ENCODE results near the gene KCNE3.

The KCNE3 gene

DNA sequence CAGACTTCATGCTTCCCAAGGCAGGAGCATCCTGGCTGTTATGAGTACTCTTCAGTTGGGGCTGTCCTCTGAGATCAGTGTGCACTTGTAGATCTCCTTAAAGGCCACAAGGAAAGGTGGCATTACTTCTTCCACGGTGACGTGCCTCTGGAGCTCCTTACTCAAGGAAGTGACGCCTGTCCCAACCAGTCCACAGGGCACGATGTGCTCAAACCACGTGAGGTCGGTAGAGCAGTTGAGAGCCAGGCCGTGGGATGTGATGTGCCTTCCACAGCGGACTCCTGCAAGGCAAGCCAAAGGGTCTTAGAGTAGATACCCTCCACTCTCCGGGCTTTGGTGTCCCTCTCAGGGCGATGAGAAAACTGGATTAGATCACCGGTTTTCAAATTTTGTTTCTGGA is 24.7 kb upstream of the KCNE3 start:
- Histone ChIP-seq H3K4me1 (no peaks in the 10 kb centered on the region), H3K27me3 (ENCODE audit: control insufficient read depth, insufficient read depth, low read length) (no peaks in the 10 kb centered on the region), H3K79me2 (no peaks in the 10 kb centered on the region), H3K9me3 (ENCODE audit: control insufficient read depth, low read length) (no peaks in the 10 kb centered on the region), H3K4me2 (ENCODE audit: low read length) (no peak overlapping the region), H3K36me3 (ENCODE audit: control insufficient read depth, insufficient read depth, low read length) (no peaks in the 10 kb centered on the region), H2AFZ (no peak overlapping the region), H3K27ac (no peak overlapping the region), H3K4me3 (ENCODE audit: low read depth, low read length) (no peak overlapping the region), H3K9ac (no peak overlapping the region)
- TF ChIP-seq, protein P1, sequence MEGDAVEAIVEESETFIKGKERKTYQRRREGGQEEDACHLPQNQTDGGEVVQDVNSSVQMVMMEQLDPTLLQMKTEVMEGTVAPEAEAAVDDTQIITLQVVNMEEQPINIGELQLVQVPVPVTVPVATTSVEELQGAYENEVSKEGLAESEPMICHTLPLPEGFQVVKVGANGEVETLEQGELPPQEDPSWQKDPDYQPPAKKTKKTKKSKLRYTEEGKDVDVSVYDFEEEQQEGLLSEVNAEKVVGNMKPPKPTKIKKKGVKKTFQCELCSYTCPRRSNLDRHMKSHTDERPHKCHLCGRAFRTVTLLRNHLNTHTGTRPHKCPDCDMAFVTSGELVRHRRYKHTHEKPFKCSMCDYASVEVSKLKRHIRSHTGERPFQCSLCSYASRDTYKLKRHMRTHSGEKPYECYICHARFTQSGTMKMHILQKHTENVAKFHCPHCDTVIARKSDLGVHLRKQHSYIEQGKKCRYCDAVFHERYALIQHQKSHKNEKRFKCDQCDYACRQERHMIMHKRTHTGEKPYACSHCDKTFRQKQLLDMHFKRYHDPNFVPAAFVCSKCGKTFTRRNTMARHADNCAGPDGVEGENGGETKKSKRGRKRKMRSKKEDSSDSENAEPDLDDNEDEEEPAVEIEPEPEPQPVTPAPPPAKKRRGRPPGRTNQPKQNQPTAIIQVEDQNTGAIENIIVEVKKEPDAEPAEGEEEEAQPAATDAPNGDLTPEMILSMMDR (IDR thresholded peaks at IDR 0.05), result no peak

DNA sequence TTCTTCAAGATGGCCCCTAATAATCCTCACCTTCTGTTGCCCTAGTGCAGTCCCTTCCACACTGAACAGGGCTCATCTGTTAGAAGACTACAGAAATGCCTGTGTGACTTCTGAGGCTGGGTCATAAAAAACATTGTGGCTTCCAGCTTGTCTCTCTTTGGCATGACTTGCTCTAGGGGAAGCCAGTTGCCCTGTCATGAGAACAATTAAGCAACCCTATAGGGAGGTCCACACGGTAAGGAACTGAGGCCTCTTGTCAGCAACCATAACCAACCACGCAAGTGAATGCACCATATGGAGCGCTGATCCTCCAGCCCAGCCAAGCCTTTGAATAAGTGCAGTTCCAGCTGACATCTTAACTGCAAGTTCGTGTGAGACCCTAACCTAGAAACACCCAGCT is 23.6 kb upstream of the KCNE3 start:
- H3K27me3 ChIP-seq (ENCODE audit: control insufficient read depth, insufficient read depth, low read length), result no peaks in the 10 kb centered on the region
- H3K4me2 ChIP-seq (ENCODE audit: low read length), result no peak overlapping the region
- H3K79me2 ChIP-seq, result no peaks in the 10 kb centered on the region
- no peaks in the 10 kb centered on the region for H3K4me1 ChIP-seq
- no peaks in the 10 kb centered on the region for H3K9me3 ChIP-seq (ENCODE audit: control insufficient read depth, low read length)
- no peak overlapping the region for H3K4me3 ChIP-seq (ENCODE audit: low read depth, low read length)
- no peak overlapping the region for H3K27ac ChIP-seq
- no peak overlapping the region for H2AFZ ChIP-seq
- H3K9ac ChIP-seq, result no peak overlapping the region
- H3K36me3 ChIP-seq (ENCODE audit: control insufficient read depth, insufficient read depth, low read length), result no peaks in the 10 kb centered on the region
- TF ChIP-seq, protein P1 (IDR thresholded peaks at IDR 0.05), result no peak

DNA sequence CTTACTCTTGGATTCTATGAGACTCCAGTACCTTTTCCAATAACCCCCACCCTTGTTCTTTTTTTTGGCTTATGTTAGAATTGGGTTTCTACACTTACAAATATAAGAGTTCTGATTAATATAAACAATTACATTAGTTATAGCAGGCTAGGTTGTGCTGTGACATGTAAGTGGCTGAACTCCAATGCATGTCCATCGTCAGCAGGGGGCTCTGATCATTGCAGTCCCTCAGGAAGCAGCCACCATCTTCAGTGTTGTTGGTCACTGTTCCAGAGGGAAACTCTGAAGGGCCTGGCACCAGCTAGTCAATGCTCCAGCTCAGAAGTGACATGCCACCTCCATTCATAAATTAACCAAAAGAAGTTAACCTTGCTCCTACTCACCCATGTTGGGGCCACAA is 20.5 kb upstream of the KCNE3 start:
- Histone ChIP-seq H3K4me3 (ENCODE audit: low read depth, low read length) (no peak overlapping the region), H3K9ac (no peak overlapping the region), H3K9me3 (ENCODE audit: control insufficient read depth, low read length) (no peaks in the 10 kb centered on the region), H3K4me2 (ENCODE audit: low read length) (no peak overlapping the region), H3K36me3 (ENCODE audit: control insufficient read depth, insufficient read depth, low read length) (no peaks in the 10 kb centered on the region), H3K27me3 (ENCODE audit: control insufficient read depth, insufficient read depth, low read length) (no peaks in the 10 kb centered on the region), H3K27ac (no peak overlapping the region), H2AFZ (no peak overlapping the region), H3K79me2 (no peaks in the 10 kb centered on the region), H3K4me1 (no peaks in the 10 kb centered on the region)
- TF ChIP-seq, protein P1 (IDR thresholded peaks at IDR 0.05), result no peak

DNA sequence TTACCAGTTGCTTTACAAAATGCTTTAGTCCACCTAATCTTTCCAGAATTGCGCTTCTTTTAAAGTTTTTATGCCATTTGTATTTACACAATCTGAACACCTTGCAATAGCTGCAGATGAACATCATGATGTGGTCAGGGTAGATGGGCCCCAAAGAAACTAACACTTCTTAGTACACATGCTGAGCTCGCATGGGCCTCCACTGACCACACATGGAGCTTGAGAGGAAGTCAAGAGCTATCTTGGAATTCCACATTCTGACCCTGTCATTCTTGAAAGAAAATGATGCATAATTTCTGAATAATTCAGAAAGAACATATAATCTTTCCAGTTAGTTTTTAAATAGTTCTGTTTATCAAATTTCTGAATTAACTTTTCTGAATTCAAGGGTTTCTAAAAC is 18.5 kb upstream of the KCNE3 start:
- H3K36me3 ChIP-seq (ENCODE audit: control insufficient read depth, insufficient read depth, low read length), result no peaks in the 10 kb centered on the region
- no peak overlapping the region for H3K27ac ChIP-seq
- no peaks in the 10 kb centered on the region for H3K4me1 ChIP-seq
- no peak overlapping the region for H3K4me3 ChIP-seq (ENCODE audit: low read depth, low read length)
- no peak overlapping the region for H3K4me2 ChIP-seq (ENCODE audit: low read length)
- H3K79me2 ChIP-seq, result no peaks in the 10 kb centered on the region
- TF ChIP-seq, protein P1 (IDR thresholded peaks at IDR 0.05), result no peak
- H3K9ac ChIP-seq, result no peak overlapping the region
- H3K9me3 ChIP-seq (ENCODE audit: control insufficient read depth, low read length), result no peaks in the 10 kb centered on the region
- H2AFZ ChIP-seq, result no peak overlapping the region
- no peaks in the 10 kb centered on the region for H3K27me3 ChIP-seq (ENCODE audit: control insufficient read depth, insufficient read depth, low read length)

DNA sequence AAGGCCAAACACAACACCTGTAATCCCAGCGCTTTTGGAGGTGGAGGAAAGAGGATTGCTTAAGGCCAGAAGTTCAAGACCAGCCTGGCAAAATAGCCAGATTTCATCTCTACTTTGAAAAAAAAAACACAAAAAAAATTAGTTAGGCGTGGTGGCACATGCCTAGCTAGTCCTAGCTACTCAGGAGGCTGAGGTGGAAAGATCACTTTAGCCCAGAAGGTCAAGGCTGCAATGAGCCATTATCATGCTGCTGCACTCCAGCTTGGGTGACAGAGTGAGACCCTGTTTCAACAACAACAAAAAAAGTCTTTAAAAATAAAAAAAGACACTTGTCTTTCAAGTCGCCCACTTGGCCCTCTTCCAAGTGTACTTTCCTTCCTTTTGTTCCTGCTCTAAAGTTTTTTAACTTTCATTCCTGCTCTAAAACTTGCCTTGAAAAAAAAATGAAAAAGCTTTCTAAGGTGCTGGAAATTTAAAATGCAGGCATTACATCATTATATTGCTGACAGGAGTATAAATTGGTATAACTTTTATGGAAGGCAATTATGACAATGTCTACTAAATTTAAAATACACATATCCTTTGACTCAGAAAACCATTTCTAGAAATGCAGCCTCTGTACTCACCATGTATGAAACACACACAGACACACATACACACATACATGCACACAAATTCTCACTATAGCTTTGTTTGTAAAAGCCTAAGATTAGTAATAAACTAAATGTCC is 13.5 kb upstream of the KCNE3 start:
- Histone ChIP-seq H3K4me3 (ENCODE audit: low read depth, low read length) (no peak overlapping the region), H3K79me2 (no peaks in the 10 kb centered on the region), H3K9ac (no peak overlapping the region), H3K4me2 (ENCODE audit: low read length) (no peak overlapping the region), H3K9me3 (ENCODE audit: control insufficient read depth, low read length) (no peaks in the 10 kb centered on the region), H3K4me1 (no peaks in the 10 kb centered on the region), H2AFZ (no peak overlapping the region), H3K27me3 (ENCODE audit: control insufficient read depth, insufficient read depth, low read length) (no peaks in the 10 kb centered on the region), H3K27ac (no peak overlapping the region), H3K36me3 (ENCODE audit: control insufficient read depth, insufficient read depth, low read length) (no peaks in the 10 kb centered on the region)
- TF ChIP-seq, protein P1 (IDR thresholded peaks at IDR 0.05), result no peak
